Measurements from ENCODE around the gene CPM.
"Not testable (repeated sequence)": the region's sequence is repeated elsewhere in the genome, so short reads cannot be mapped to it uniquely, and the experiment has no call there.

The CPM gene

GRCh38 chr12:68846811-68847210, 86.2 kb downstream of the CPM start:
- DNase-seq = no peak

- DNase-seq = no peak
Measured at GRCh38 chr12:68844788-68845695, 87.9 kb downstream of the CPM start.

DNA sequence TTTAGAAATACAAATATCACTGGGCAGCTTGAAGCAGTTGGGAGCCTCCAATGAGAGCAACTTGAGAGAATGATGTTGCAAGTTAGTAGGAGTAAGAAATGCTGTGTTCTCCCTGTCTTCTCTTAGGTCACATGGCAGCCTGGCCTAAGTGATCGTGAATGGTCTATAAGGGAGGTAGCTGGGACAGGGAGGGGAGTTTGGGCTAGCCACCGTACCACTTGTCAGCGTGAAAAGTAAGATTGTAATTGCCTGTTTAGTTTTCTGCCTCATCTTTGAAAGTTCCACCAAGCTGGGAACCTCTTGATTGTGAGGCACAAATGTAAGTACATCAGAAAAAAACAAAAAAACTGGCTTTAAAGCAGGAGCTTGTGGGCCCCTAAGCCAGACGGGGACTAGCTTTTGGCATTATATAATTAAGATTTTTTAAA, 88.6 kb downstream of the CPM start:
- DNase-seq = no peak

GRCh38 chr12:68842784-68843567, 90.0 kb downstream of the CPM start:
- no peak for DNase-seq

DNA sequence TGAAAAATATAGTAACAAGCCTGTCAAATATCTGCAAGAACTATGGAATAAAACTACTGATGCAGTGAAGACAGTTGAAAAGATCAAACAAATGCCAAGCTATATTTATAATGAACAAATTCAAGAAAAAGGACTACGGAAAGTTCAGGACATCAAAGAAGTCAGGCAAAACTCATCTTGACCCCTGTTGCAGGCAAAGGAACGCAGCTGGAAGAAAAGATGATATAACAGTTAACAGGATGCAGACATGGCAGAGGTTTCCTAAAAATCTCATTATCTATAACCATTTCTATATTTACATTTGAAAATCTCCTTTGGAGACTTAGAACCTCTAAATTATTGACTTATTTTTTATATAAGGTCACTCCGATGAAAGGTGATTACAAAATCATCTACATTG, 90.8 kb downstream of the CPM start:
- DNase-seq = no peak

DNA sequence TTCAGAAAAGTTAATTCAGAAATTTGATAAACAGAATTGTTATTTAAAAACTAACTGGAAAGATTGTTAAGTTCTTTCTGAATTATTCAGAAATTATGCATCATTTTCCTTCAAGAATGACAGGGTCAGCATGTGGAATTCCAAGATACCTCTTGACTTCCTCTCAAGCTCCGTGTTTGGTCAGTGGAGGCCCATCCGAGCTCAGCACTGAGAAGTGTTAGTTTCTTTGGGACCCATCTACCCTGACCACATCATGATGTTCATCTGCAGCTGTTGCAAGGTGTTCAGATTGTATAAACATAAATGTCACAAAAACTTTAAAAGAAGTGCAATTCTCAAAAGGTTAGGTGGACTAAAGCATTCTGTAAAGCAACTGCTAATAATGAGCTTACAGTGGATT, 91.3 kb downstream of the CPM start:
- DNase-seq = no peak

GRCh38 chr12:68841175-68841574, 91.8 kb downstream of the CPM start:
- DNase-seq = not testable (repeated sequence)

DNA sequence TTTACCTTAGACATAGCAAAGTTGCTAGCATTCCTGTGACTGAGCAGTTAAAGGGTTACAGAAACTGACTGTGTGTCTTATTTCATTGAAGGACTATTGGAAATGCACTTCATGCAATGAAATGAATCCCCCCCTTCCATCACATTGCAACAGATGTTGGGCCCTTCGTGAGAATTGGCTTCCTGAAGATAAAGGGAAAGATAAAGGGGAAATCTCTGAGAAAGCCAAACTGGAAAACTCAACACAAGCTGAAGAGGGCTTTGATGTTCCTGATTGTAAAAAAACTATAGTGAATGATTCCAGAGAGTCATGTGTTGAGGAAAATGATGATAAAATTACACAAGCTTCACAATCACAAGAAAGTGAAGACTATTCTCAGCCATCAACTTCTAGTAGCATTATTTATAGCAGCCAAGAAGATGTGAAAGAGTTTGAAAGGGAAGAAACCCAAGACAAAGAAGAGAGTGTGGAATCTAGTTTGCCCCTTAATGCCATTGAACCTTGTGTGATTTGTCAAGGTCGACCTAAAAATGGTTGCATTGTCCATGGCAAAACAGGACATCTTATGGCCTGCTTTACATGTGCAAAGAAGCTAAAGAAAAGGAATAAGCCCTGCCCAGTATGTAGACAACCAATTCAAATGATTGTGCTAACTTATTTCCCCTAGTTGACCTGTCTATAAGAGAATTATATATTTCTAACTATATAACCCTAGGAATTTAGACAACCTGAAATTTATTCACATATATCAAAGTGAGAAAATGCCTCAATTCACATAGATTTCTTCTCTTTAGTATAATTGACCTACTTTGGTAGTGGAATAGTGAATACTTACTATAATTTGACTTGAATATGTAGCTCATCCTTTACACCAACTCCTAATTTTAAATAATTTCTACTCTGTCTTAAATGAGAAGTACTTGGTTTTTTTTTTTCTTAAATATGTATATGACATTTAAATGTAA, 93.5 kb downstream of the CPM start:
- no peak for DNase-seq

DNA sequence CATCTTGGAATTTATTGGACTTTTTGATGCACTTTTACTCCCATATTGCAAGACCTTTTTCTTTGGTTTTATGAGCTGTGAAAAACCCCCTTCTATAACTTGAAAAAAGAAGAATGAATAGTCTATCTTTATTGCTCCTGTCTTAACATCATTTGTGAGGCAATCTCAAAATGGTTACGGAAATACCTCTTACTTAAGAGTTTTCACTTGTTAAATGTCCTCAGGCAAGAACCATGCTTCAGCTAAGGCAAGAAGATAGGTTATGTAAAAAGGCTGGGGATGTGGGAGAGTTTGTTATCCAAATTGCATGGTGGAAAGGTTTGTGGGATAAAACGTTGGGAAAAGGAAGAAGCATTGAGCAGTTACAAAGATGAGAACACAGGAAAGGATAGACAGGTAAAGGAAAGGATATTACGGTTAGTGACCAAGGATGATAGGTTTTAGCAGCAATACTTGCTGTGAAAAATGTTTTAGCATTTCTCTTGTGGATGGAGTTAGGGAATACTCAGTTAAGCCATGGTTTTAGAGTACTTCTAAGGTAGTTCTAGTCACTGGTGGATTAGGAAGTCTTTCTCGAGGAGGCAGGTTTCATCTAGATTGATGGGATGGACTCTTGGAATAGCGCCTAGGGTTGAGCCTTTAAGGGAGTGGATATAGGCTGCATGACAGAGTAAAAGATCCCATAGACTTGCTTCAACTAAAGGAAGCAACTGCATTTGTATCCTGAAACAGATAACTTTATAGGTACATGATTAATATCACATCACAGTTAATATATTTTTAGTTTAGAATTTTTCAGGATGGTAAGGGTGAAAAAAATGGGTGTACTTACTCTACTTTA, 94.7 kb downstream of the CPM start:
- no peak for DNase-seq

DNA sequence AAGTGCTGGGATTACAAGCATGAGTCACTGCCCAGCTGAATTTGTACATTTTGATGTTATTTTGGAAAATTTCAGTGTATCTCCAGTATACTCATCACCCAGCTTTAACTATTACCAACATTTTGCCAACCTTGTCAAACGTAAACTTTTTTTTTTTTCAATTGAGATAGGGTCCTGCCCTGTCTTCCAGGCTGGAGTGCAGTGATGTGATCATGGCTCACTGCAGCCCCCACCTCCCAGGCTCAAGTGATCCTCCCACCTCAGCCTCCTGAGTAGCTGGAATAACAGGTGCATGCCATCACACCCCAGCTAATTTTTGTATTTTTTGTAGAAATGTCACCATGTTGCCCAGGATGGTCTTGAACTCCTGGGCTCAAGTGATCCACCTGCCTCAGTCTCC, 95.8 kb downstream of the CPM start:
- no peak for DNase-seq

- DNase-seq = no peak
Measured at GRCh38 chr12:68835333-68835908, 97.5 kb downstream of the CPM start.

DNA sequence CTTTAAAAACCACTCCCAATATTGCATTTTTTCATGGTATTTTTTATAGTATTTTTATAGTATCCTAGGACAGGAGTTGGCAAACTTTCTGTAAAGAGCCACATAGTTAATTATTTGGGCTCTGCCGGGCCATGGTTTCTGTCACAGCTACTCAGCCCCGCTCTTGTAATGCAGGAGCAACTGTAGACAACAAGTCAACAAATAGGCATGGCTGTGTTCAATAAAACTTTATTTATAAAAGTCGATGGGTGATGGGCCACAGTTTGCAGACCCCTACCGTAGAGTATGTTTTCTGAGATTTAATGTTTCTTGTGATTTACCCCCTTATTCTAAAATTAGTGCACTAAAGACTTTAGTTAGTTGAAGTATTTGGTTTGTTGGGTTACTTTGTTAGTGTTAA, 99.5 kb downstream of the CPM start:
- DNase-seq = no peak

- no peak for DNase-seq
Measured at GRCh38 chr12:68832504-68832867, 100.5 kb downstream of the CPM start.

DNA sequence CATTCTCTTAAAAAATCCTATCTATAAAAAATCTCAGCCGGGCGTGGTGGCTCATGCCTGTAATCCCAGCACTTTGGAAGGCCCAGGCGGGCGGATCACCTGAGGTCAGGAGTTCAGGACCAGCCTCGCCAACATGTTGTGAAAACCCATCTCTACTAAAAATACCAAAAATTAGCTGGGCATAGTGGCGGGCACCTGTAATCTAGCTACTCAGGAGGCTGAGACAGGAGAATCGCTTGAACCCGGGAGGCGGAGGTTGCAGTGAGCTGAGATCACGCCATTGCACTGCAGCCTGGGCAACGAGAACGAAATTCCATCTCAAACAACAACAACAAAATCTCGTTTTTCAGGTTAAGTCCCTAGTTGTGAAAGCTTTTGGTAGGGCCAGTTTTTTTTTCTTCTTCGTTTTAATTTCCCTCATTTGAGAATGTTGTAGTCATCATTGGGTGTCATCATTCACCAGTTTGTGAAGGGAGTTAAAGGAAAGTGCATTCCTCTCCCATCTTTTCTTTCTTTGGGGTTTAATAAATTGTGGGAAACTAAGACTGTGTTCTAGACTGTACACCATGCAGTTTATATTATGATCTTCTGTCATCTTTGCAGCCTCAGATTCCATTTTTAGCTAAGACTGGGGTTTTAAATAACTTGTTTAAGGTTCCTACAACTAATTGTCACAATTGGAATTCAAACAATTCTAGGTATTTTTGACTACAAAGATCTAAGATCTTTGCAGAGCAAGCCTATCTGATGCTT, 101.0 kb downstream of the CPM start:
- no peak for DNase-seq

GRCh38 chr12:68831272-68831671, 101.7 kb downstream of the CPM start:
- DNase-seq = no peak

DNA sequence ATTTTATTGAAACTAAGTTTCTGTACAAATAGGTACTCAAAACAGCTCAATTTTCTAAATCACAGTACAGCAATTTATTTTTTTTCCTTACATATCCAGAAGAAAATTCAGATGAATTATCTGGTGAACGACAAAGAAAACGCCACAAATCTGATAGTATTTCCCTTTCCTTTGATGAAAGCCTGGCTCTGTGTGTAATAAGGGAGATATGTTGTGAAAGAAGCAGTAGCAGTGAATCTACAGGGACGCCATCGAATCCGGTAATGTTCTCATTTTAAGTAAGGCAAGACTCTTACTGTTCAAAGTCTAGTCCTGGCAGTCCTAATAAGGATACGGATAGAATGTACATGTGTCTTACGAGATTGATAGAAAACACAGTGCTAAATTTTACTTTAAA, 104.3 kb downstream of the CPM start:
- no peak for DNase-seq

DNA sequence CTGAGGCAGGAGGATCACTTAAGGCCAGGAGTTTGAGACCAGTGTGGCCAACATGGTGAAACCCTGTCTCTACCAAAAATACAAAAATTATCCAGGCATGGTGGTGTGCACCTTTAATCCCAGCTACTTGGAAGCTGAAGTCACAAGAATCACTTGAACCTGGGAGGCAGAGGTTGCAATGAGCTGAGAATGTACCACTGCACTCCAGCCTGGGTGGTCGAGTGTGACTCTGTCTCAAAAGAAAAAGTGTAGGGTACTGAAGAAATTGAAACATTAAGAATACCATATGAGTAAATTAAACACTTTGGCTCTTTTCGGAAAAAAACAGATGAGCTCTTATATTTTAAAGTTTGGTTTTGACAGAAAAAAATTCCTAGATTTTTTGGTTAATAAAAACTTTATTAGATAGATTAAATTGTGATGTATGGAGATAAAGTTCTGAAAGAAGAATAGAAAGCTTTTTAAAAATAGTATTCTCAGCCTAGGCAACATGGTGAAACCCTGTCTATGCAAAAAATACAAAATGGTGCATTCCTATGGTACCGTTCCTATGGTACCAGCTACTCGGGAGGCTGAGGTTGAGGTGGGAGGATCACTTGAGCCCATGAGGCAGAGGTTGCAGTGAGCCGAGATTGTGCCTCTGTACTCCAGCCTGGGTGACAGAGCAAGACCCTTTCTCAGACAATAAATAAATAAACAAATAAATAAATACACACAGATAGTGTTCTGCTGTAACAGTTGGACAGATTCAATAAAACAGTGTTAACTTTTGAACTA, 104.9 kb downstream of the CPM start:
- DNase-seq = no peak

DNA sequence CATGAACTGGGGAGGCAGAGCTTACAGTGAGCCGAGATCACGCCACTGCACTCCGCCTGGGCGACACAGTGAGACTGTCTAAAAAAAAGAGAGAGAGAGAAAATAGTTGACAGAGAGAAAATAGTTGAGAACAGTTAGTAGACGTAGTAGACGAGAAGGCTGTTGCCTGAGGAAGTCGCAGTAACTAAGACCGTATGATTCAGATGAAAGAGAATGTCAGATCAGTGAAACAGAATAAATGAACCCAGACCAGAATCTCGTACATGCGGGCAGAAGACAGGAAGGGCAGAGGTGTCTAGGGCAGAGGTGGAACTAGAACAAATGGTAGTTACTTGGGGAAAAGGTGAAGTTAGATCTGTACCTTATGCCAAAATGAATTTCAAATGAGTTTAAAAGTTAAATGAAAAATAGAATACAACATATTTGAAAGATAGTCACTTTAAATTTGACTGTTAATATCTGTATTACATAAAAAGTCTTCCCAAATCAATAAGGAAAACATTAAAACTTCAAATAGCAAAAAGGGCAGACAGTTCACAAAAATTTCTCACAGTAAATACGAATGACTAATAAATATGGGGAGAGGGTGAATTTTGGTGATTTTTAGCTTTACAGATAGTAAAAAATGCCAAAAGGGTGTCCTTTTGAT, 107.3 kb downstream of the CPM start:
- DNase-seq = no peak

DNA sequence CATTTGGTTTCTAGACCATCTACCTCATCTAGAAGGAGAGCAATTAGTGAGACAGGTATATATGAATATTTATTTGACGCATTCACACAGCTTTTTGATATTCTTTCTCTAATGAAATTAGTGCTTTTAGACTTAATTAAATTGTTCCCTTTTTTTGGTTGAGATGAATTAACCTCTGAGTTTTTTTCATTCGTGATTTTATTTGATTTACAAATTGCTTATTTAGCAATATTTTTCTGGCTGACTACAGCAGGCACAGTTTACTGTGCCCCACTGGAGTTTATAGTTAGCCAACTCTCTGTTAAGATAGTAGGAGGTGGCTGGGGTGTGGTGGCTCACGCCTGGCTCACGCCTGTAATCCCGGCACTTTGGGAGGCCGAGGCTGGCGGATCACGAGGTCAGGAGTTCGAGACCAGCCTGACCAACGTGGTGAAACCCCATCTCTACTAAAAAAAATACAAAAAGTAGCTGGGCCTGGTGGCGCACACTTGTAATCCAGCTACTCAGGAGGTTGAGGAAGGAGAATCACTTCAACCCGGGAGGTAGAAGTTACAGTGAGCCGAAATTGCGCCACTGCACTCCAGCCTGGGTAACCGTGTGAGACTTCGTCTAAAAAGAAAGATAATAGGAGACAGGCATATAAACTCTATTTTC, 108.2 kb downstream of the CPM start:
- DNase-seq = no peak
